AML-193 (cell line): ENCODE measurements around the gene FBLN2.

ENCODE experiments used
- DNase-seq, 2 experiments: peaks; one replicate each; lab custom pipeline; 2025; lab: John Stamatoyannopoulos, UW

Gene FBLN2

GRCh38 chr3:13661121-13661520 is 112.2 kb downstream of the FBLN2 start:
- DNase-seq = no peak

DNA sequence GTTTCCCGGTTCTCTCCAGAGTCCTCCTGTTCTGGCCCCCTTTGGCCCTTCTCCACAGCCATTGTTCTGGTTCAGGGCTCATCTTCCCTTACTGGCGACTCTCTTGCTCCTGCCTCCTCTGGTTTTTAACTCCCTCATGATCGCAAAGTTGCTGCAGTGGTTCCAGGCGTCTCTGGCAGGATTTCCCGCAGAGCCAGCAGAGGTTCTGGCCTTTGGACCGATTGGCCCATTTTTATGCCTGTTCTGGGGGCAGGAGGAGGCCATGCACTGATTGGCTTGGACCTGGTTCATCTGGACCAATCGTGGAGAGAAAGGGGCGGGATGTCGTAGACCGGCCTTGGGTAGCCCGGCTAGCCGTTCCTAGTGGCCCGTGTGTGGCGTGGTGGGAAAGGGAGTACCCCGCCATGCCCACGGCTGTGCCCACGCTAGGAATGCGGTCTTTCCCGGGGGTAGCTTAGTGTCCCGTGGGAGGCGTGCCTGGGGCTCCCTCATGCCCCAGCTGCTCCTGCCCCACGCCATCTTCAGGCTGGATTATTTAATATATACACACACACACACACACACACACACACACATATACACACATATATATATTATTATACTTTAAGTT is 113.4 kb downstream of the FBLN2 start:
- no peak for DNase-seq

DNA sequence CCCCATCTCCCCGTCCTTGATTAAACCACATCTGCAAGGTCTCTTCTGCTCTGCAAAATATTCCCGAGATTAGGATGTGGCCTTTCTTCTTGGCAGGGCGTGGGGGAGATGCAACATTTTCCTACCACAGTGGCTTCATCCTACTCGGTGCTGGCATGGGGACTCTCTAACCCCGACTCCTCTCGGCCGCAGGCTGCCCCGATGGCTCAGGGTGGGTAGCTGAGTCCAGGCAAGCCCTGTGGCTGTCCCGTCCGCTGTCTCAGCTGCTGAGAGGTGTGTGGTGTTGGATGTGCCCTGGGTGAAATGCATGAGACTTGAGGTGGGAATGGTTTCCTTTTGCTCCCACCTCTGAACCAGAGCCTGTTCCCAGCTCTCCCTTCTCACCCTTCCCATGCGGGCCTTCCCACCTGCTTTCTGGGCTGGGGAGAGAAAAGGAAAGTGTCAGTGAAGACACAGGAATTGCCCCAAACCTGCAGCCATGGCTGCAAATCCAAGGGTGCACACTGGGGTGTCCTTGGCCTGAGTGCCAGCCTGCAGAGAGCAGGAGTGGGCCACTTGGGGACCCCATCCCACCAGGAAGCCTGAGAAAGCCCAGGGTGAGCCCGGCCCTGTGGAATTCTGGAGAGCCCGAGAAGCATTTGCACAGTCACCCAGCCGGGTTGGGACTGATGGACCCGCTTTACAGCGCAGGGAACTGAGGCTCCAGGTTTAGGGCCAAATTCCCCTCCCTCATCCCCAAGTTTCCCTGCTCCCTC is 115.0 kb downstream of the FBLN2 start:
- DNase-seq = no peak

GRCh38 chr3:13665582-13666226 is 116.8 kb downstream of the FBLN2 start:
- no peak for DNase-seq

GRCh38 chr3:13666227-13666619 is 117.3 kb downstream of the FBLN2 start:
- no peak for DNase-seq

DNA sequence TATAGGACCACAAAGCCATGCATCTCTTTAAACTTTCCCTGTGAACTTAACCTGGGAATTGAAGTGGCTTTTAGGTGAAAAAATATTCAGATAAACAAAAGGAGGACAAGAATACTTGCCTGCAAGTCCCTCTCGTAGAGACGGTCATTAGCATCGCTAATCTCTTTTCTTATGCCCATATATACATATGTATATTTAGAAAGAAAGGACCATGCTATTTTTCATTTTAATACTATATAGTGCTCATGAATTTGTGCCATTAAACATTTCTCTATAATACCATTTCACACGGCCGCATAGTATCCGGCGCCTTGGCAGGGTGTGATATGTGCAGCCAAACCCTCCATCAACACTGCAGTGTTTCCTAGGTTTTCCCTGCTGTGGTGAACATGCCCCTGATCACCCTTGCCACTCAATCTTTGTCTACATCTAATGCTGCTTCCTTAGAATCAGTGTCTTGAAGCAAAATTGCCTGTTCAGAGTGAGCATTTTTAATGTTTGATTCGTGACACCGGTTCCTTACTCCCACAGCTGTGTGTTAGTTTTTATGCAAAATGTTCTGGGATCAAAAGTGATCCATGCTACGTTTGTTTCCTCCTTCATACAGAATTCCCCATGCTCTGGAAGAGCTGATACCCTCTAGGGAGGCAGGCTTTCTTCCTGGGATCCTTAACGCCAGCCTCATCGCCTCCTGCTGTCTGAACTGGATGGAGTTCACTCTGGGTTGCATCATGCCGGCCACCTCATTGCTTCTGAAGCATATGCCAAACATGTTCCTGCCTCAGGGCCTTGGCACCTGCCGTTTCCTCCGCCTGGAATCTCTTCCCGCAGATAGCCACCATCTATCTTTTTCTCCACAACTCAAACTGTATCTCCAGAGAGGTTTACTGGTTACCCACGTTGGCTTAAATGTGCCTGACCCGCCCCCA is 118.1 kb downstream of the FBLN2 start:
- DNase-seq = no peak

DNA sequence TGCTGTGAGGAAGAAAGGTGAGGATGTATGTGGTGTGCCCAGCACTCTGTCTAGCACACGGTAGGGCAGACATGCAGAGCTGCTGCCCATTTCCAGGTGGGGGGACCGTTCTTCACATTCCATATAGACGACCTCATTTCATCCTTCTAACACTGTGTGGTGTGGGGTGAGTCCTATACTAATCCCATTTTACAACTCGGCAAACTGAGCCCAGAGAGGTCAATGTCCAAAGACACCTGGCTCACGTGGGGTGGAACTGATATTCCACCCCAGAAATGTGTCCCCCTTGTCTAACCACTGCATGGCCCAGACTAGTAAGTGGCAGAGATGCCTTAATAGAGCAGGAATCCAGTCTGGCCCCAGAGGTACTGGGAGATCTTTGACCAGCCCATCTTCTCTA is 119.2 kb downstream of the FBLN2 start:
- DNase-seq = no peak

- no peak for DNase-seq
These were observed 120.5 kb downstream of the FBLN2 start for GRCh38 chr3:13669457-13669856.

GRCh38 chr3:13670292-13670691 is 121.4 kb downstream of the FBLN2 start:
- DNase-seq = no peak

DNA sequence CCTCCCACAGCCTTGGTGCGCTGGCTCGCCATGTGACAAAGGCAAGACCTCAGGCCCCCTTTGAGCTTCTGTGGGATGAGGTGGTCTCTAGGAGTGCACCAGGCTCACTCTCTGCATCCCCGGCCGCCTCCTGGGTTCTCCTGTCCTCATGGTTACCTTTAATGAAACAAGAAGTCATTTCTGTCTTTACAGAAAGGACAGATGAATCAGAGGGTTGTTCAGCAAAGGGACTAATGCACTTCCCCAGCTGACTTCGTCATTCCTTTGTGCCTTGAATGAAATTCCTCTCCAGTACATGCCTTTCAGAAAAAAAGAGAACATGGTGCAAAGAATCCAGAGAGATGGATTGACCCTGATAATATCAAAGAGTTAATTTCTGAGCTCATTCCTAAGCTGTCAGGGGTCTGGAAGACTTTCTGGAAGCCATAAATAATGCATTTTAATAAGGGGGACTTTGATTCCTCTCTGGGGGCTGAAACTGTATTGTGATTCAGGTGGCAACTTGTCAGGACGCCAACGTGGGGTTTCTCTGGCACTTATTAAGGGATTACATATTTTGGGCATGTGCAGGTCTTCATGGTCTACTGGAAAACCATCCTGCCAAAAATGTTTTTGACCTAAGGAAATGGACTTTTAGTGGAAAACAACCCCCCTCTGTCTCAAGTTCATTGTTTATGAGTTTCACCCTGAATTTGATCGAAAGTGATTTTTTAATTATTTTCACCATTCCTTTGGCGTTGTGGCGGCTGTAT is 122.7 kb downstream of the FBLN2 start:
- DNase-seq = no peak

GRCh38 chr3:13673207-13673606 is 124.3 kb downstream of the FBLN2 start:
- DNase-seq = peak in 1 of 2 experiments; percentile 21

GRCh38 chr3:13674538-13675185 is 125.7 kb downstream of the FBLN2 start:
- DNase-seq = no peak

- DNase-seq = no peak
These were observed 127.6 kb downstream of the FBLN2 start for GRCh38 chr3:13676356-13677017.

DNA sequence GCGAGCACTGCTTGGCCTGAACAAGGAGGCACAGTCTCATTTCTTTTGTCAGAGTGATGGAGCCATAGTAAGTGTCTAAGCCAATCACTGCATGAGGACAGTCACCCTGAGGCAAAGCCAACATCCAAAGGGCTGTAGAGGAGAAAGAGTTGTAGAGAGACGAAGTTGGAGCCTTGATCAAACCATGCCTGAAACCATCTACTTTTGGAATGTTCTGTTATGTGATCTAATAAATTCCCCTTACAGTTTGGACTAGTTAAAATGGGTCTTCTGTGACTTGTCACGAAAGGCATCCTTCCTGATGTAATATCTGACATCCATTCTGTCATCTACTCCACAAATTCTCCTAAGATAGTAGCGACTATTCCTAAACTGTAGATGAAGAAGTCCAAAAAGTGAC is 128.3 kb downstream of the FBLN2 start:
- no peak for DNase-seq

DNA sequence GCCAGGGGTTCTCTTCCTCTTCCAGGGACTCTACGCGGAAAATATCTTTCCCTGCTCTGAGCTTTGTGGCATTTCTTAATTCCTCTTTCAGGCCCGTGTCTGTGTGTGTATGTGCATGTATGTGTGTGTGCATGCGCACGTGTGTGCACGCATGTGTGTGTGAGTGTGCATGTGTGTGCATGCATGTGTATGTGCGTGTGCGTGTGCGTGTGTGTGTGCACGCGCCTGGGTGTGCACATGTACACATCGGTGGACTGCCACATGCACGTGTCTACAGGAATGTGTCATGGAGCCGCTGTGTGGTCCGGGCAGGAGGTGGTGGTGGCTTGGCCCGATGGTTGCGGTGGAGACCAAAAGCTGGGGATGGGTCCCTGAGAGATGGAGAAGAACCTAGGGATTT is 133.0 kb downstream of the FBLN2 start:
- DNase-seq = no peak

GRCh38 chr3:13682331-13683013 is 133.5 kb downstream of the FBLN2 start:
- DNase-seq = no peak

GRCh38 chr3:13683288-13683687 is 134.4 kb downstream of the FBLN2 start:
- DNase-seq = no peak

DNA sequence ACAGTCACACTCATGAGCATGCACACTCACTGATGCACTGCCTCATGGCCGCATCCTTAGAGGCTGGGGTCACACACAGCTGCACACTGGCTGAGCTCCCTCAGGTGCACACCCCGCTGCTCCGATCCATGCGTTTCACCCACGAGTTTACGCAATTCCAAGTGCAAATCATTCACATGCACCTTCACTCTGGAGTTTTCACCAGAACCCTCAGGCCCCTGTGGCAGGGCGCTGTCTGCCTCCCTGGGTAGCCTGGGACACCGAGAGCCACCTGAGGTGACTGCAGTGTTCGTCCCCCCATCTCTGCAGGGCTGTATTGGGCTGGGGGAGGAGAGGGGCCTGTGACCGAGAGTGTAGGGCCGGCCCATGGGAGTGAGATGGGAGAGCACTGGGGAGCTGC is 134.8 kb downstream of the FBLN2 start:
- no peak for DNase-seq

- no peak for DNase-seq
These were observed 135.4 kb downstream of the FBLN2 start for GRCh38 chr3:13684350-13684749.

- DNase-seq = no peak
These were observed 135.9 kb downstream of the FBLN2 start for GRCh38 chr3:13684854-13685253.
